ENCODE measurements around the gene PDE7B.

Gene PDE7B

GRCh38 chr6:135851442-135852271 is at the start of gene PDE7B:
Gene PDE7B (plus strand): TSS chr6:135851701.
- DNase-seq: no peak

- no peak for DNase-seq
Observed at GRCh38 chr6:135801755-135802465, 49.6 kb upstream of the PDE7B start.

GRCh38 chr6:135810486-135810885 is 41.0 kb upstream of the PDE7B start:
- no peak for DNase-seq

GRCh38 chr6:135811170-135811569 is 40.3 kb upstream of the PDE7B start:
- DNase-seq: no peak

- DNase-seq: no peak
Observed at GRCh38 chr6:135811644-135812526, 39.6 kb upstream of the PDE7B start.

GRCh38 chr6:135813401-135813800 is 38.1 kb upstream of the PDE7B start:
- DNase-seq: no peak

- DNase-seq: no peak
Observed at GRCh38 chr6:135814043-135814442, 37.5 kb upstream of the PDE7B start.

- no peak for DNase-seq
Observed at GRCh38 chr6:135815216-135815615, 36.3 kb upstream of the PDE7B start.

- DNase-seq: no peak
Observed at GRCh38 chr6:135817035-135817434, 34.5 kb upstream of the PDE7B start.

GRCh38 chr6:135819665-135820064 is 31.8 kb upstream of the PDE7B start:
- no peak for DNase-seq

GRCh38 chr6:135820340-135820739 is 31.2 kb upstream of the PDE7B start:
- no peak for DNase-seq

- no peak for DNase-seq
Observed at GRCh38 chr6:135823851-135824250, 27.6 kb upstream of the PDE7B start.

GRCh38 chr6:135826236-135826804 is 25.2 kb upstream of the PDE7B start:
- DNase-seq: no peak

GRCh38 chr6:135828021-135828420 is 23.5 kb upstream of the PDE7B start:
- DNase-seq: no peak

GRCh38 chr6:135830452-135830881 is 21.0 kb upstream of the PDE7B start:
- no peak for DNase-seq

GRCh38 chr6:135831016-135831415 is 20.5 kb upstream of the PDE7B start:
- no peak for DNase-seq

- no peak for DNase-seq
Observed at GRCh38 chr6:135832166-135832565, 19.3 kb upstream of the PDE7B start.

- no peak for DNase-seq
Observed at GRCh38 chr6:135833771-135834170, 17.7 kb upstream of the PDE7B start.

GRCh38 chr6:135837735-135838449 is 13.6 kb upstream of the PDE7B start:
- no peak for DNase-seq

GRCh38 chr6:135839121-135839520 is 12.4 kb upstream of the PDE7B start:
- DNase-seq: no peak

GRCh38 chr6:135842618-135843392 is 8.7 kb upstream of the PDE7B start:
- no peak for DNase-seq

Data from NCI-H2107 (cell line).